ENCODE measurements around the gene ZNF280A. TPM values are rescaled to one million over a fixed set of nuclear protein-coding genes. Genes with fewer than 3 reads are reported as not detected.

ZNF280A gene
- total RNA-seq, 1 donor from 2014 or later = 0.09 TPM

GRCh38 chr22:22480940-22481339, 39.1 kb downstream of the ZNF280A start:
- no peak overlapping the region for H3K9ac ChIP-seq (ENCODE audit: low read length)
- FAIRE-seq = no peak
- H3K9me3 Mint-ChIP-seq (ENCODE audit: unreplicated experiment) = no peaks in the 10 kb centered on the region

GRCh38 chr22:22479999-22480532, 40.0 kb downstream of the ZNF280A start:
- Histone ChIP-seq H4K20me1 (ENCODE audit: insufficient read depth, low read length) (no peaks in the 10 kb centered on the region), H3K4me2 (ENCODE audit: low read length) (no peak overlapping the region), H3K27me3 (ENCODE audit: insufficient read depth, low read length) (no peaks in the 10 kb centered on the region), H3K4me1 (ENCODE audit: insufficient read depth, low read length) (no peaks in the 10 kb centered on the region), H3K27ac (ENCODE audit: low read depth, low read length) (no peak overlapping the region), H2AFZ (ENCODE audit: low read depth, low read length) (no peak overlapping the region), H3K4me3 (ENCODE audit: insufficient read depth, low read depth, low read length) (no peak overlapping the region), H3K36me3 (ENCODE audit: insufficient read depth, low read length) (no peaks in the 10 kb centered on the region), H3K9ac (ENCODE audit: low read length) (no peak overlapping the region), H3K79me2 (ENCODE audit: insufficient read depth, low read length) (no peaks in the 10 kb centered on the region), H3K9me3 (ENCODE audit: insufficient read depth, low read depth, low read length) (no peaks in the 10 kb centered on the region)
- H3K27me3 Mint-ChIP-seq (ENCODE audit: low read depth, unreplicated experiment) = no peaks in the 10 kb centered on the region
- no peaks in the 10 kb centered on the region for H3K9me3 Mint-ChIP-seq (ENCODE audit: unreplicated experiment)
- DNase-seq (ENCODE audit: low read depth) (peak; percentile 14), FAIRE-seq (no peak)
- no peak overlapping the region for H3K27ac Mint-ChIP-seq (ENCODE audit: unreplicated experiment)
- H3K36me3 Mint-ChIP-seq (ENCODE audit: low read depth, unreplicated experiment) = no peaks in the 10 kb centered on the region
- no peak for TF ChIP-seq CTCF (IDR thresholded peaks at IDR 0.05; ENCODE audit: insufficient read depth, low read depth, low read length)
- no peak for TF ChIP-seq EZH2 (IDR thresholded peaks at IDR 0.05; ENCODE audit: insufficient read depth, low read length)
- H3K4me3 Mint-ChIP-seq (ENCODE audit: unreplicated experiment) = no peak overlapping the region
- no peaks in the 10 kb centered on the region for H3K4me1 Mint-ChIP-seq (ENCODE audit: low read depth, unreplicated experiment)

More at GRCh38 chr22:22480940-22481339, 39.1 kb downstream of the ZNF280A start:
- H3K27ac ChIP-seq (ENCODE audit: low read depth, low read length) = no peak overlapping the region
- H3K27ac Mint-ChIP-seq (ENCODE audit: unreplicated experiment) = no peak overlapping the region
- H3K4me1 ChIP-seq (ENCODE audit: insufficient read depth, low read length) = no peaks in the 10 kb centered on the region
- H3K4me3 ChIP-seq (ENCODE audit: insufficient read depth, low read depth, low read length) = no peak overlapping the region
- H3K4me3 Mint-ChIP-seq (ENCODE audit: unreplicated experiment) = no peak overlapping the region
- no peaks in the 10 kb centered on the region for H4K20me1 ChIP-seq (ENCODE audit: insufficient read depth, low read length)
- no peak for TF ChIP-seq CTCF (IDR thresholded peaks at IDR 0.05; ENCODE audit: insufficient read depth, low read depth, low read length)
- TF ChIP-seq EZH2 (IDR thresholded peaks at IDR 0.05; ENCODE audit: insufficient read depth, low read length) = no peak
- no peaks in the 10 kb centered on the region for H3K36me3 ChIP-seq (ENCODE audit: insufficient read depth, low read length)
- H3K4me1 Mint-ChIP-seq (ENCODE audit: low read depth, unreplicated experiment) = no peaks in the 10 kb centered on the region
- no peaks in the 10 kb centered on the region for H3K27me3 Mint-ChIP-seq (ENCODE audit: low read depth, unreplicated experiment)
- no peaks in the 10 kb centered on the region for H3K27me3 ChIP-seq (ENCODE audit: insufficient read depth, low read length)
- no peak overlapping the region for H3K4me2 ChIP-seq (ENCODE audit: low read length)
- H3K36me3 Mint-ChIP-seq (ENCODE audit: low read depth, unreplicated experiment) = no peaks in the 10 kb centered on the region
- no peaks in the 10 kb centered on the region for H3K9me3 ChIP-seq (ENCODE audit: insufficient read depth, low read depth, low read length)
- H2AFZ ChIP-seq (ENCODE audit: low read depth, low read length) = no peak overlapping the region
- DNase-seq (ENCODE audit: low read depth) = no peak
- no peaks in the 10 kb centered on the region for H3K79me2 ChIP-seq (ENCODE audit: insufficient read depth, low read length)

GRCh38 chr22:22479116-22479515, 41.0 kb downstream of the ZNF280A start:
- Histone ChIP-seq H2AFZ (ENCODE audit: low read depth, low read length) (no peak overlapping the region), H3K36me3 (ENCODE audit: insufficient read depth, low read length) (no peaks in the 10 kb centered on the region), H3K9ac (ENCODE audit: low read length) (no peak overlapping the region), H3K27me3 (ENCODE audit: insufficient read depth, low read length) (no peaks in the 10 kb centered on the region), H3K79me2 (ENCODE audit: insufficient read depth, low read length) (no peaks in the 10 kb centered on the region), H3K4me3 (ENCODE audit: insufficient read depth, low read depth, low read length) (no peak overlapping the region), H3K9me3 (ENCODE audit: insufficient read depth, low read depth, low read length) (no peaks in the 10 kb centered on the region), H4K20me1 (ENCODE audit: insufficient read depth, low read length) (no peaks in the 10 kb centered on the region), H3K4me2 (ENCODE audit: low read length) (no peak overlapping the region), H3K4me1 (ENCODE audit: insufficient read depth, low read length) (no peaks in the 10 kb centered on the region), H3K27ac (ENCODE audit: low read depth, low read length) (no peak overlapping the region)
- Mint-ChIP-seq H3K36me3 (ENCODE audit: low read depth, unreplicated experiment) (no peaks in the 10 kb centered on the region), H3K4me1 (ENCODE audit: low read depth, unreplicated experiment) (no peaks in the 10 kb centered on the region), H3K27ac (ENCODE audit: unreplicated experiment) (no peak overlapping the region), H3K9me3 (ENCODE audit: unreplicated experiment) (no peaks in the 10 kb centered on the region), H3K4me3 (ENCODE audit: unreplicated experiment) (no peak overlapping the region), H3K27me3 (ENCODE audit: low read depth, unreplicated experiment) (no peaks in the 10 kb centered on the region)
- no peak for DNase-seq (ENCODE audit: low read depth)
- FAIRE-seq = no peak
- TF ChIP-seq CTCF (IDR thresholded peaks at IDR 0.05; ENCODE audit: insufficient read depth, low read depth, low read length) = no peak
- TF ChIP-seq EZH2 (IDR thresholded peaks at IDR 0.05; ENCODE audit: insufficient read depth, low read length) = no peak
